CD4-positive, alpha-beta T cell (primary cell): Measurements from ENCODE around the gene CTRB2. TPM values are rescaled to one million over a fixed set of nuclear protein-coding genes. Genes with fewer than 3 reads are reported as not detected.
"Not testable (repeated sequence)": the region's sequence is repeated elsewhere in the genome, so short reads cannot be mapped to it uniquely, and the experiment has no call there.

ENCODE experiments used
- ATAC-seq: fragments of 200-7000 bp; cut with Tn5 transposase; one replicate; pipeline ENCODE4 v1.10.0; 2022; ENCODE audit warnings: mild to moderate bottlenecking; ENCODE audit not compliant: poor library complexity
- CTCF ChIA-PET: fragments of 350-600 bp; sonication (Branson Sonifier 250); formaldehyde crosslinking; loops from one replicate; lab custom pipeline; 2021; ENCODE audit warnings: antibody characterized with exemption, inconsistent platforms; lab: Charles Lee
- POLR2A ChIA-PET: fragments of 350-600 bp; sonication (Branson Sonifier 250); formaldehyde crosslinking; loops from one replicate; lab custom pipeline; 2021; ENCODE audit warnings: antibody characterized with exemption, inconsistent platforms; lab: Charles Lee
- DNase-seq, 14 experiments: peaks; one replicate each; pipeline ENCODE4 v3.0.0-alpha.2; 2013 to 2020; ENCODE audit warnings: mixed read lengths in 2 of 14
- H3K27ac ChIP-seq, 2 donors: one replicate each; pipeline versions ENCODE4 v1.5.1 to v1.7.0; 2013; ENCODE audit warnings: low read length in 2 of 2, low read depth in 1 of 2, mild to moderate bottlenecking in 1 of 2
- H3K27me3 ChIP-seq, 2 experiments: 1 replicate in 1 of 2; 2 replicates in 1 of 2; pipeline versions ENCODE4 v1.6.1 to v1.7.0; 2013; ENCODE audit warnings: low read length in 2 of 2, control low read depth in 1 of 2, mild to moderate bottlenecking in 1 of 2, moderate library complexity in 1 of 2; ENCODE audit not compliant: insufficient read depth in 2 of 2, control insufficient read depth in 1 of 2
- H3K36me3 ChIP-seq: one replicate; pipeline ENCODE4 v1.6.1; 2013; ENCODE audit warnings: low read length, control low read depth; ENCODE audit not compliant: insufficient read depth
- H3K4me1 ChIP-seq: one replicate; pipeline ENCODE4 v1.6.1; 2013; ENCODE audit warnings: low read length, control low read depth; ENCODE audit not compliant: insufficient read depth
- H3K4me3 ChIP-seq: one replicate; pipeline ENCODE4 v1.5.1; 2013; ENCODE audit warnings: mild to moderate bottlenecking, low read length, moderate library complexity
- H3K9me3 ChIP-seq, 2 experiments: 1 replicate in 1 of 2; 2 replicates in 1 of 2; pipeline versions ENCODE4 v1.6.1 to v1.7.0; 2013; ENCODE audit warnings: low read length in 2 of 2, mild to moderate bottlenecking in 2 of 2, control low read depth in 1 of 2, moderate library complexity in 1 of 2; ENCODE audit not compliant: control insufficient read depth in 1 of 2, insufficient read depth in 1 of 2
- H3K27ac Mint-ChIP-seq: one replicate; pipeline ENCODE4 v1.8.0; 2020; ENCODE audit warnings: mixed read lengths
- H3K27me3 Mint-ChIP-seq: one replicate; pipeline ENCODE4 v1.8.0; 2021; ENCODE audit warnings: mixed read lengths
- H3K36me3 Mint-ChIP-seq: one replicate; pipeline ENCODE4 v1.8.0; 2021; ENCODE audit warnings: low read depth, mixed read lengths
- H3K4me1 Mint-ChIP-seq: one replicate; pipeline ENCODE4 v1.8.0; 2021; ENCODE audit warnings: low read depth, mixed read lengths
- H3K4me3 Mint-ChIP-seq: one replicate; pipeline ENCODE4 v1.8.0; 2020; ENCODE audit warnings: mild to moderate bottlenecking, mixed read lengths
- H3K9me3 Mint-ChIP-seq: one replicate; pipeline ENCODE4 v1.8.0; 2020; ENCODE audit warnings: mixed read lengths
- CTCF ChIP-seq: fragments of 200-600 bp; IDR thresholded peaks from one replicate; pipeline ENCODE4 v1.8.0; 2022; ENCODE audit warnings: antibody characterized with exemption, mild to moderate bottlenecking
- intact Hi-C, 2 experiments: fragments of 100-400 bp; cut with DNase I in 1 of 2; cut with micrococcal nuclease in 1 of 2; formaldehyde crosslinking; loops; one replicate each; pipeline versions ENCODE4 v1.15.1 to v1.9.0; 2023 to 2025; cut with DNase I, micrococcal nuclease
- total RNA-seq, 174 experiments: library from RNA in 2 of 174; stranded (reverse) in 2 of 174; gene quantifications; one replicate each; pipeline ENCODE4 v1.2.3 and lab custom pipeline; 2021 to 2026

CTRB2 gene
- total RNA-seq, 2 experiments from 2014 or later, result not detected

GRCh38 chr16:75243667-75244224 lies 36.8 kb upstream of the CTRB2 start:
- no peaks in the 10 kb centered on the region for H3K9me3 ChIP-seq
- no peaks in the 10 kb centered on the region for H3K4me1 Mint-ChIP-seq
- H3K4me3 Mint-ChIP-seq, result no peak overlapping the region
- no peak for TF ChIP-seq CTCF
- ATAC-seq, result no peak
- no peaks in the 10 kb centered on the region for H3K27me3 ChIP-seq
- POLR2A ChIA-PET, result no interaction called here
- no peak for DNase-seq
- H3K9me3 Mint-ChIP-seq, result no peaks in the 10 kb centered on the region
- H3K4me1 ChIP-seq, result no peaks in the 10 kb centered on the region
- CTCF ChIA-PET, result no interaction called here
- H3K27me3 Mint-ChIP-seq, result no peaks in the 10 kb centered on the region
- no peak overlapping the region for H3K27ac Mint-ChIP-seq
- intact Hi-C loops, result no loop called here
- no peak overlapping the region for H3K4me3 ChIP-seq
- H3K36me3 ChIP-seq, result no peaks in the 10 kb centered on the region
- no peak overlapping the region for H3K27ac ChIP-seq
- H3K36me3 Mint-ChIP-seq, result no peaks in the 10 kb centered on the region

GRCh38 chr16:75242436-75243078 lies 35.6 kb upstream of the CTRB2 start:
- H3K9me3 ChIP-seq, H3K27me3 Mint-ChIP-seq, DNase-seq, intact Hi-C loops, H3K4me1 Mint-ChIP-seq, ATAC-seq, H3K27ac ChIP-seq, H3K27me3 ChIP-seq, H3K27ac Mint-ChIP-seq, H3K4me3 Mint-ChIP-seq, H3K9me3 Mint-ChIP-seq, H3K36me3 Mint-ChIP-seq, CTCF ChIA-PET, H3K36me3 ChIP-seq, POLR2A ChIA-PET, H3K4me3 ChIP-seq, H3K4me1 ChIP-seq: not testable (repeated sequence)

GRCh38 chr16:75241955-75242354 lies 35.0 kb upstream of the CTRB2 start:
- no peaks in the 10 kb centered on the region for H3K4me1 Mint-ChIP-seq
- ChIA-PET POLR2A (no interaction called here), CTCF (no interaction called here)
- Histone ChIP-seq H3K9me3 (peaks cover 0 to 6% of the 10 kb centered on the region in 2 experiments), H3K27me3 (no peaks in the 10 kb centered on the region), H3K4me1 (no peaks in the 10 kb centered on the region), H3K27ac (no peak overlapping the region), H3K4me3 (no peak overlapping the region), H3K36me3 (no peaks in the 10 kb centered on the region)
- no peak for TF ChIP-seq CTCF
- H3K36me3 Mint-ChIP-seq, result no peaks in the 10 kb centered on the region
- ATAC-seq, result no peak
- H3K4me3 Mint-ChIP-seq, result no peak overlapping the region
- intact Hi-C loops, result no loop called here
- no peak overlapping the region for H3K27ac Mint-ChIP-seq
- DNase-seq, result no peak
- H3K9me3 Mint-ChIP-seq, result no peaks in the 10 kb centered on the region
- no peaks in the 10 kb centered on the region for H3K27me3 Mint-ChIP-seq

- no peaks in the 10 kb centered on the region for H3K9me3 Mint-ChIP-seq
- no peaks in the 10 kb centered on the region for H3K27me3 Mint-ChIP-seq
- H3K36me3 Mint-ChIP-seq, result no peaks in the 10 kb centered on the region
- peaks cover 0 to 6% of the 10 kb centered on the region in 2 experiments for H3K9me3 ChIP-seq
- H3K4me3 ChIP-seq, result no peak overlapping the region
- ChIA-PET POLR2A (no interaction called here), CTCF (no interaction called here)
- H3K4me1 ChIP-seq, result no peaks in the 10 kb centered on the region
- DNase-seq (no peak), ATAC-seq (no peak)
- H3K27me3 ChIP-seq, result no peaks in the 10 kb centered on the region
- no peaks in the 10 kb centered on the region for H3K36me3 ChIP-seq
- H3K27ac ChIP-seq, result no peak overlapping the region
- H3K4me1 Mint-ChIP-seq, result no peaks in the 10 kb centered on the region
- no peak for TF ChIP-seq CTCF
- intact Hi-C loops, result no loop called here
- no peak overlapping the region for H3K27ac Mint-ChIP-seq
- H3K4me3 Mint-ChIP-seq, result no peak overlapping the region
Measured at GRCh38 chr16:75241412-75241811, 34.5 kb upstream of the CTRB2 start.

- H3K27me3 ChIP-seq, ATAC-seq, POLR2A ChIA-PET, H3K4me1 Mint-ChIP-seq, DNase-seq, H3K36me3 ChIP-seq, H3K9me3 ChIP-seq, H3K4me3 ChIP-seq, H3K27ac ChIP-seq, H3K4me3 Mint-ChIP-seq, H3K36me3 Mint-ChIP-seq, intact Hi-C loops, H3K27me3 Mint-ChIP-seq, H3K4me1 ChIP-seq, H3K27ac Mint-ChIP-seq, CTCF ChIA-PET, H3K9me3 Mint-ChIP-seq: not testable (repeated sequence)
Measured at GRCh38 chr16:75240633-75241032, 33.7 kb upstream of the CTRB2 start.
